ENCODE data around the gene RND1. TPM values are rescaled to one million over a fixed set of nuclear protein-coding genes. Genes with fewer than 3 reads are reported as not detected.
"Not testable (repeated sequence)": the region's sequence is repeated elsewhere in the genome, so short reads cannot be mapped to it uniquely, and the experiment has no call there.

The RND1 gene
- total RNA-seq, result 1 to 10 TPM; 2.3 to 3.2 TPM

- intact Hi-C loops (cut with micrococcal nuclease), result no loop called here
- ATAC-seq, result peak; percentile 94
- peak; percentile 91 for DNase-seq
- H3K27ac Mint-ChIP-seq, result peak within 1 kb of the TSS; percentile 79
- H3K4me1 Mint-ChIP-seq (ENCODE audit: low read depth), result peaks cover 21% of the 10 kb centered on the region
- POLR2A ChIA-PET, result interaction anchor here (0.6 to 7.4 kb wide), 10 partner anchors 9 to 265 kb away, joined by 3 to 56 read pairs (median 3); partner anchors contain the start of genes DDX23, FKBP11 and TUBA1B
- H3K36me3 Mint-ChIP-seq (ENCODE audit: low read depth), result no peaks in the 10 kb centered on the region
- TF ChIP-seq, protein P1, sequence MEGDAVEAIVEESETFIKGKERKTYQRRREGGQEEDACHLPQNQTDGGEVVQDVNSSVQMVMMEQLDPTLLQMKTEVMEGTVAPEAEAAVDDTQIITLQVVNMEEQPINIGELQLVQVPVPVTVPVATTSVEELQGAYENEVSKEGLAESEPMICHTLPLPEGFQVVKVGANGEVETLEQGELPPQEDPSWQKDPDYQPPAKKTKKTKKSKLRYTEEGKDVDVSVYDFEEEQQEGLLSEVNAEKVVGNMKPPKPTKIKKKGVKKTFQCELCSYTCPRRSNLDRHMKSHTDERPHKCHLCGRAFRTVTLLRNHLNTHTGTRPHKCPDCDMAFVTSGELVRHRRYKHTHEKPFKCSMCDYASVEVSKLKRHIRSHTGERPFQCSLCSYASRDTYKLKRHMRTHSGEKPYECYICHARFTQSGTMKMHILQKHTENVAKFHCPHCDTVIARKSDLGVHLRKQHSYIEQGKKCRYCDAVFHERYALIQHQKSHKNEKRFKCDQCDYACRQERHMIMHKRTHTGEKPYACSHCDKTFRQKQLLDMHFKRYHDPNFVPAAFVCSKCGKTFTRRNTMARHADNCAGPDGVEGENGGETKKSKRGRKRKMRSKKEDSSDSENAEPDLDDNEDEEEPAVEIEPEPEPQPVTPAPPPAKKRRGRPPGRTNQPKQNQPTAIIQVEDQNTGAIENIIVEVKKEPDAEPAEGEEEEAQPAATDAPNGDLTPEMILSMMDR (IDR thresholded peaks at IDR 0.05), result no peak
- peak within 1 kb of the TSS; percentile 84 for H3K4me3 Mint-ChIP-seq
- H3K27me3 Mint-ChIP-seq, result peaks cover 24% of the 10 kb centered on the region
- H3K9me3 Mint-ChIP-seq, result no peaks in the 10 kb centered on the region
- CTCF ChIA-PET, result interaction anchor here (1.0 to 9.2 kb wide), 15 partner anchors 9 to 199 kb away, joined by 3 to 103 read pairs (median 4); partner anchors contain the start of genes DDX23, FKBP11 and WNT1
Observed at GRCh38 chr12:48865281-48866051, at the start of gene RND1. Gene RND1, minus strand, starts transcription at chr12:48865870. Its CDS starts 103 bp downstream, at chr12:48865767.

DNA sequence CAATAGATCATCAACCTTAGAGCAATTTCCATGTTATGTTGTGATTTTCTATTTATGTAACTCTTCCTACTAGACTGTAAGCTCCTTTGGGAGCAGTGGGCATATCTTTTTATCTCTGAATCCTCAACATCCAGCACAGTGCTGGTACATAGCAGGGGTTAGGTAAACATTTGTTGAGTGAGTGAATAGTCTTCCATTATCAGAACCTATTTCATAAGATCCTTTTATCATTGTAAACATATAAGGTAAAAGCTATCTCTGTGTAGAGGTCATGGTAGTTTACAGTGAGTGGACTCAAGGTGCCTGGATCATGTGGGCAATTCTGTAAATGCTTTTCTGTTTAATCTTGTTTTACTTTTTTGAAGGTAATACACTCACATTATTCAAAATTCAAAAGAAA lies 44.5 kb upstream of the RND1 start:
- ATAC-seq (no peak), DNase-seq (no peak)
- POLR2A ChIA-PET, result interaction anchor here (5.8 kb wide), 1 partner anchor 13 kb away, joined by 39 read pairs; the partner anchor contains the start of gene FKBP11
- H3K27me3 Mint-ChIP-seq, result no peaks in the 10 kb centered on the region
- H3K36me3 Mint-ChIP-seq (ENCODE audit: low read depth), result no peaks in the 10 kb centered on the region
- H3K27ac Mint-ChIP-seq, result no peak overlapping the region
- H3K4me3 Mint-ChIP-seq, result no peak overlapping the region
- H3K9me3 Mint-ChIP-seq, result no peaks in the 10 kb centered on the region
- no peaks in the 10 kb centered on the region for H3K4me1 Mint-ChIP-seq (ENCODE audit: low read depth)
- intact Hi-C loops (cut with micrococcal nuclease), result no loop called here
- CTCF ChIA-PET, result interaction anchor here (1.4 to 5.6 kb wide), 3 partner anchors 13 to 78 kb away, joined by 7 to 43 read pairs (median 12); partner anchors contain the start of gene FKBP11
- TF ChIP-seq, protein P1 (IDR thresholded peaks at IDR 0.05), result no peak

GRCh38 chr12:48909698-48910097 lies 44.0 kb upstream of the RND1 start:
- DNase-seq; H3K27ac Mint-ChIP-seq; H3K4me1 Mint-ChIP-seq (ENCODE audit: low read depth); intact Hi-C loops (cut with micrococcal nuclease); H3K9me3 Mint-ChIP-seq; H3K4me3 Mint-ChIP-seq; H3K36me3 Mint-ChIP-seq (ENCODE audit: low read depth); ATAC-seq; H3K27me3 Mint-ChIP-seq: not testable (repeated sequence)
- CTCF ChIA-PET, result interaction anchor here (1.4 to 5.6 kb wide), 3 partner anchors 14 to 78 kb away, joined by 7 to 43 read pairs (median 12); partner anchors contain the start of gene FKBP11
- POLR2A ChIA-PET, result interaction anchor here (5.8 kb wide), 1 partner anchor 14 kb away, joined by 39 read pairs; the partner anchor contains the start of gene FKBP11

DNA sequence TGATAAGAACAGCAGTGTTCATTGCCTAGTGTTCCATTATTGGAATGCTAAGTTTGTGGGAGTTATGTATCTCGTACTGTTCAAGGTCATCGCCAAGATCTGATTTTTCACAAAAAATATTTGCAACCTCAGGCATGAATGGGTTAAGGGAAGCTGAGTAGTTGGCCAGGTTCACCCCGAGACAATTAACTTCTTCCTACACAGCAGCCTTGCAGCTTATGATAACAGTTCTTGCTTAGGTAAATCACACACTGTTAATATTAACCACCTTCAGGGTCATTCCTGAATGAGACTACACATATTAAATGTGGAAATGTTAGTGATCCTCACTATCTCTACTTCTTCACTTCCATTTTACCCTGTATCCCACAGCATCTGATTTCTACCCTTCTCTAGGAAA lies 41.6 kb upstream of the RND1 start:
- CTCF ChIA-PET, result interaction anchor here (0.8 to 8.9 kb wide), 5 partner anchors 16 to 81 kb away, joined by 3 to 81 read pairs (median 3); partner anchors contain the start of gene DDX23
- no peaks in the 10 kb centered on the region for H3K9me3 Mint-ChIP-seq
- H3K36me3 Mint-ChIP-seq (ENCODE audit: low read depth), result no peaks in the 10 kb centered on the region
- POLR2A ChIA-PET, result no interaction called here
- H3K4me3 Mint-ChIP-seq, result no peak overlapping the region
- ATAC-seq, result no peak
- no peaks in the 10 kb centered on the region for H3K27me3 Mint-ChIP-seq
- no peak for DNase-seq
- intact Hi-C loops (cut with micrococcal nuclease), result no loop called here
- TF ChIP-seq, protein P1 (IDR thresholded peaks at IDR 0.05), result no peak
- no peak overlapping the region for H3K27ac Mint-ChIP-seq
- peaks cover 7% of the 10 kb centered on the region for H3K4me1 Mint-ChIP-seq (ENCODE audit: low read depth)

- H3K36me3 Mint-ChIP-seq (ENCODE audit: low read depth), result no peaks in the 10 kb centered on the region
- ChIA-PET CTCF (interaction anchor here (0.6 to 8.9 kb wide), 33 partner anchors 9 to 117 kb away, joined by 3 to 81 read pairs (median 5); partner anchors contain the start of genes ARF3, DDX23, FKBP11 and RND1), POLR2A (interaction anchor here (0.7 to 1.1 kb wide), 2 partner anchors 17 to 48 kb away, joined by 3 read pairs; no protein-coding TSS in a partner anchor)
- TF ChIP-seq, protein P1 (IDR thresholded peaks at IDR 0.05), result peak; percentile 79
- H3K27me3 Mint-ChIP-seq, result no peaks in the 10 kb centered on the region
- peak overlapping the region; percentile 58 for H3K4me3 Mint-ChIP-seq
- H3K9me3 Mint-ChIP-seq, result no peaks in the 10 kb centered on the region
- DNase-seq (peak; percentile 91), ATAC-seq (peak; percentile 98)
- H3K4me1 Mint-ChIP-seq (ENCODE audit: low read depth), result peaks cover 7% of the 10 kb centered on the region
- H3K27ac Mint-ChIP-seq, result no peak overlapping the region
- intact Hi-C loops (cut with micrococcal nuclease), result no loop called here
Observed at GRCh38 chr12:48903982-48904411, 38.3 kb upstream of the RND1 start.
